Ascending aorta (tissue), 2 donors: ENCODE results near the gene NOTCH3. TPM values are rescaled to one million over a fixed set of nuclear protein-coding genes. Genes with fewer than 3 reads are reported as not detected.

Experiments used
- DNase-seq, 2 donors: peaks; one replicate each; pipeline ENCODE4 v3.0.0-alpha.2; 2019; ENCODE audit warnings: low spot score in 2 of 2
- H3K27ac ChIP-seq, 2 donors: fragments of 200-600 bp; sonication (generic); one replicate each; pipeline ENCODE4 v1.5.1; 2016 to 2017; ENCODE audit warnings: mild to moderate bottlenecking in 1 of 2
- H3K27me3 ChIP-seq: fragments of 200-600 bp; sonication (generic); one replicate; pipeline ENCODE4 v1.5.1; 2017
- H3K36me3 ChIP-seq, 2 donors: fragments of 200-600 bp; sonication (generic); one replicate each; pipeline ENCODE4 v1.5.1; 2016
- H3K4me1 ChIP-seq, 2 donors: fragments of 200-600 bp; sonication (generic); one replicate each; pipeline ENCODE4 v1.5.1; 2016 to 2017; ENCODE audit warnings: mild to moderate bottlenecking in 1 of 2
- H3K4me3 ChIP-seq, 2 donors: fragments of 200-600 bp; sonication (generic); one replicate each; pipeline ENCODE4 v1.5.1; 2016 to 2017; ENCODE audit warnings: mild to moderate bottlenecking in 1 of 2
- H3K9me3 ChIP-seq, 2 donors: fragments of 200-600 bp; sonication (generic); one replicate each; pipeline ENCODE4 v1.5.1; 2016
- intact Hi-C: fragments of 100-400 bp; cut with DNase I; formaldehyde crosslinking; loops from one replicate; pipeline ENCODE4 v1.15.1; 2023
- total RNA-seq: library from RNA; depleted of rRNA; stranded (reverse); fragments of >200 nt; gene quantifications from one replicate; pipeline ENCODE4 v1.1.0, GENCODE V29; 2016
- TF ChIP-seq, protein P1 (sequence below), 3 experiments: fragments of 200-600 bp in 2 of 3; fragments of 450-650 bp in 1 of 3; sonication (generic) in 2 of 3; IDR thresholded peaks; one replicate each; pipeline ENCODE4 v1.5.1; 2016 to 2019; ENCODE audit warnings: antibody characterized with exemption in 3 of 3, mild to moderate bottlenecking in 1 of 3, moderate library complexity in 1 of 3

Gene NOTCH3
- total RNA-seq, 1 donor from 2014 or later = 524 TPM

- Histone ChIP-seq H3K4me3 (peak overlapping the region in 1 of 2 donors; percentile 20), H3K36me3 (peaks cover 3 to 10% of the 10 kb centered on the region in 2 donors), H3K4me1 (peaks cover 0 to 35% of the 10 kb centered on the region in 2 donors), H3K9me3 (no peaks in the 10 kb centered on the region), H3K27me3 (no peaks in the 10 kb centered on the region), H3K27ac (peak overlapping the region; percentile 96)
- intact Hi-C loops = loop anchor here (5.0 kb wide), 3 partner anchors 135 to 235 kb away; partner anchors contain the start of genes AKAP8 and BRD4
- DNase-seq = no peak
- TF ChIP-seq, protein P1, sequence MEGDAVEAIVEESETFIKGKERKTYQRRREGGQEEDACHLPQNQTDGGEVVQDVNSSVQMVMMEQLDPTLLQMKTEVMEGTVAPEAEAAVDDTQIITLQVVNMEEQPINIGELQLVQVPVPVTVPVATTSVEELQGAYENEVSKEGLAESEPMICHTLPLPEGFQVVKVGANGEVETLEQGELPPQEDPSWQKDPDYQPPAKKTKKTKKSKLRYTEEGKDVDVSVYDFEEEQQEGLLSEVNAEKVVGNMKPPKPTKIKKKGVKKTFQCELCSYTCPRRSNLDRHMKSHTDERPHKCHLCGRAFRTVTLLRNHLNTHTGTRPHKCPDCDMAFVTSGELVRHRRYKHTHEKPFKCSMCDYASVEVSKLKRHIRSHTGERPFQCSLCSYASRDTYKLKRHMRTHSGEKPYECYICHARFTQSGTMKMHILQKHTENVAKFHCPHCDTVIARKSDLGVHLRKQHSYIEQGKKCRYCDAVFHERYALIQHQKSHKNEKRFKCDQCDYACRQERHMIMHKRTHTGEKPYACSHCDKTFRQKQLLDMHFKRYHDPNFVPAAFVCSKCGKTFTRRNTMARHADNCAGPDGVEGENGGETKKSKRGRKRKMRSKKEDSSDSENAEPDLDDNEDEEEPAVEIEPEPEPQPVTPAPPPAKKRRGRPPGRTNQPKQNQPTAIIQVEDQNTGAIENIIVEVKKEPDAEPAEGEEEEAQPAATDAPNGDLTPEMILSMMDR (IDR thresholded peaks at IDR 0.05) = no peak
These were observed 3.4 kb downstream of the NOTCH3 start for GRCh38 chr19:15197275-15197941.

- TF ChIP-seq, protein P1 (IDR thresholded peaks at IDR 0.05) = no peak
- H3K27ac ChIP-seq = peak overlapping the region; percentile 96
- no peaks in the 10 kb centered on the region for H3K27me3 ChIP-seq
- H3K4me3 ChIP-seq = peak overlapping the region; percentile 58 to 69
- no peaks in the 10 kb centered on the region for H3K9me3 ChIP-seq
- intact Hi-C loops = loop anchor here (5.0 kb wide), 3 partner anchors 136 to 236 kb away; partner anchors contain the start of genes AKAP8 and BRD4
- H3K4me1 ChIP-seq = peaks cover 0 to 35% of the 10 kb centered on the region in 2 donors
- H3K36me3 ChIP-seq = peaks cover 11 to 19% of the 10 kb centered on the region in 2 donors
- no peak for DNase-seq
These were observed 4.3 kb downstream of the NOTCH3 start for GRCh38 chr19:15196360-15197005.

- peak overlapping the region; percentile 58 to 69 for H3K4me3 ChIP-seq
- peak overlapping the region; percentile 96 for H3K27ac ChIP-seq
- H3K36me3 ChIP-seq = peaks cover 20 to 27% of the 10 kb centered on the region in 2 donors
- peak; percentile 57 to 93 for DNase-seq
- H3K9me3 ChIP-seq = no peaks in the 10 kb centered on the region
- TF ChIP-seq, protein P1 (IDR thresholded peaks at IDR 0.05) = peak in 1 of 3 experiments; percentile 14
- H3K4me1 ChIP-seq = peaks cover 0 to 35% of the 10 kb centered on the region in 2 donors
- H3K27me3 ChIP-seq = no peaks in the 10 kb centered on the region
- intact Hi-C loops = loop anchor here (1.0 to 5.0 kb wide), 5 partner anchors 17 to 237 kb away; partner anchors contain the start of genes AKAP8 and BRD4
These were observed 5.1 kb downstream of the NOTCH3 start for GRCh38 chr19:15195371-15196334.

- intact Hi-C loops = loop anchor here (1.0 to 5.0 kb wide), 5 partner anchors 18 to 237 kb away; partner anchors contain the start of genes AKAP8 and BRD4
- H3K4me3 ChIP-seq = peak overlapping the region; percentile 58 to 69
- H3K27me3 ChIP-seq = no peaks in the 10 kb centered on the region
These were observed 5.9 kb downstream of the NOTCH3 start for GRCh38 chr19:15194938-15195337.

More at GRCh38 chr19:15194938-15195337, 5.9 kb downstream of the NOTCH3 start:
- Histone ChIP-seq H3K27ac (peak overlapping the region; percentile 96), H3K9me3 (no peaks in the 10 kb centered on the region), H3K4me1 (peaks cover 0 to 33% of the 10 kb centered on the region in 2 donors), H3K36me3 (peaks cover 25 to 35% of the 10 kb centered on the region in 2 donors)
- DNase-seq = peak in 1 of 2 donors; percentile 86
- TF ChIP-seq, protein P1 (IDR thresholded peaks at IDR 0.05) = no peak
